PC-3 (cell line): ENCODE measurements around the gene GEMIN2.

Source experiments
- EZH2phosphoT487 ChIP-seq: fragments of 300-600 bp; sonication (generic); IDR thresholded peaks from 2 replicates; pipeline ENCODE4 v1.6.1; 2018; ENCODE audit warnings: mild to moderate bottlenecking, antibody characterized with exemption, low read length, borderline replicate concordance
- TF ChIP-seq, protein P1 (sequence below): fragments of 300-600 bp; sonication (generic); conservative IDR thresholded peaks from 2 replicates; pipeline ENCODE4 v1.5.1; 2017; ENCODE audit warnings: antibody characterized with exemption, low read depth, mild to moderate bottlenecking, low read length

DNA sequence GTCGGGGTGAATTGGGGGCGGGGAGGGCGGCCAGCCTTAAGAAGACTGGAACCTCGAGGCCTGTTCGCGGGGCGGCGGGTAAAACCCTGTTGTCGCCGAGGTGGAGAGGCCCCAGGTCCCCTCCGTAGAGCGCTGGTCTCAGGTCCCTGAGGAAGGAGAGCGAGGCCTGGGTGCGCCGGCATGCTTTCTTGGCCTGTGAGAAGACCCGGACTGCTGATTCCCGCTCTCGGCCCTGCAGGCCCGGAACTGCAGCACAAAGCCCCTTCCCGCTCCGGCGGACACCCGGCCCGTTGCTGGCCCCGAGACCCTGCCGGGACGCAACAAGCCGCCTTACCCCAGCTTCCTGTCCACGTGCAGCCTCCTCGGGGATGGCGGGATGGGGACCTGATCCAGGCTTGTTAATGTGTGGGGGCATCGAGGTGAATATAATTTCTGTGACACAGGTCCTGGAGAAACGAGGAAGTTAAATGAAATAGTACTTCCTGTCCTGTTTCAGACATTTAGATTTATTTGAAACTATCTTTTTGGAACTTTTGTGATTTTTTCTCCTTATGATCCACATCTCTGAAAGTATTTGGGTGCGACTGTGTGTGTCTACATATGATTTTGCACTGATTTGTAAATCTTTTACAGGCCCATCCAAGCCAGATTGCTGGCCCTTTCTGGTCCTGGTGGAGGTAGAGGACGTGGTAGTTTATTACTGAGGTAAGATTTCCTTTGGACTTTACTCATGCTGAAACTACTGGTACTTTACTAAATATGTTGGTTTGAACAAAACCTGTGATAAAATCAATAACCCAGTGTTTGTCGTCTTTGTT is 61.5 kb downstream of the GEMIN2 start:
- TF ChIP-seq, protein P1, sequence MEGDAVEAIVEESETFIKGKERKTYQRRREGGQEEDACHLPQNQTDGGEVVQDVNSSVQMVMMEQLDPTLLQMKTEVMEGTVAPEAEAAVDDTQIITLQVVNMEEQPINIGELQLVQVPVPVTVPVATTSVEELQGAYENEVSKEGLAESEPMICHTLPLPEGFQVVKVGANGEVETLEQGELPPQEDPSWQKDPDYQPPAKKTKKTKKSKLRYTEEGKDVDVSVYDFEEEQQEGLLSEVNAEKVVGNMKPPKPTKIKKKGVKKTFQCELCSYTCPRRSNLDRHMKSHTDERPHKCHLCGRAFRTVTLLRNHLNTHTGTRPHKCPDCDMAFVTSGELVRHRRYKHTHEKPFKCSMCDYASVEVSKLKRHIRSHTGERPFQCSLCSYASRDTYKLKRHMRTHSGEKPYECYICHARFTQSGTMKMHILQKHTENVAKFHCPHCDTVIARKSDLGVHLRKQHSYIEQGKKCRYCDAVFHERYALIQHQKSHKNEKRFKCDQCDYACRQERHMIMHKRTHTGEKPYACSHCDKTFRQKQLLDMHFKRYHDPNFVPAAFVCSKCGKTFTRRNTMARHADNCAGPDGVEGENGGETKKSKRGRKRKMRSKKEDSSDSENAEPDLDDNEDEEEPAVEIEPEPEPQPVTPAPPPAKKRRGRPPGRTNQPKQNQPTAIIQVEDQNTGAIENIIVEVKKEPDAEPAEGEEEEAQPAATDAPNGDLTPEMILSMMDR, result no peak
- no peak for TF ChIP-seq EZH2phosphoT487
